22Rv1 (cell line): ENCODE data around the gene SAMD4A.

Experiments
- CTCF ChIP-seq: fragments of 450-650 bp; IDR thresholded peaks from 2 replicates; pipeline ENCODE4 v1.5.1; 2017; ENCODE audit warnings: mild to moderate bottlenecking
- ZFX ChIP-seq: fragments of 450-650 bp; IDR thresholded peaks from 2 replicates; pipeline ENCODE4 v1.6.1; 2017; ENCODE audit warnings: antibody characterized with exemption, borderline replicate concordance

GRCh38 chr14:54735424-54735823 is 168.5 kb downstream of the SAMD4A start:
- TF ChIP-seq CTCF: no peak
- no peak for TF ChIP-seq ZFX
